A549 treated with CORT108297 at 1 μM for 4 hours (cell line): Measurements from ENCODE around the gene BDH1. TPM values are rescaled to one million over a fixed set of nuclear protein-coding genes. Genes with fewer than 3 reads are reported as not detected.

Experiments
- total RNA-seq: library from RNA; stranded (reverse); fragments of 200-300 nt; extraction: Qiagen RNA extraction; gene quantifications from 5 replicates; pipeline ENCODE4 v1.2.3, GENCODE V29; 2022

Gene BDH1, protein sequence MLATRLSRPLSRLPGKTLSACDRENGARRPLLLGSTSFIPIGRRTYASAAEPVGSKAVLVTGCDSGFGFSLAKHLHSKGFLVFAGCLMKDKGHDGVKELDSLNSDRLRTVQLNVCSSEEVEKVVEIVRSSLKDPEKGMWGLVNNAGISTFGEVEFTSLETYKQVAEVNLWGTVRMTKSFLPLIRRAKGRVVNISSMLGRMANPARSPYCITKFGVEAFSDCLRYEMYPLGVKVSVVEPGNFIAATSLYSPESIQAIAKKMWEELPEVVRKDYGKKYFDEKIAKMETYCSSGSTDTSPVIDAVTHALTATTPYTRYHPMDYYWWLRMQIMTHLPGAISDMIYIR
- 1.6 to 4.2 TPM (median 3.4 TPM) in 5 replicates for total RNA-seq

DNA sequence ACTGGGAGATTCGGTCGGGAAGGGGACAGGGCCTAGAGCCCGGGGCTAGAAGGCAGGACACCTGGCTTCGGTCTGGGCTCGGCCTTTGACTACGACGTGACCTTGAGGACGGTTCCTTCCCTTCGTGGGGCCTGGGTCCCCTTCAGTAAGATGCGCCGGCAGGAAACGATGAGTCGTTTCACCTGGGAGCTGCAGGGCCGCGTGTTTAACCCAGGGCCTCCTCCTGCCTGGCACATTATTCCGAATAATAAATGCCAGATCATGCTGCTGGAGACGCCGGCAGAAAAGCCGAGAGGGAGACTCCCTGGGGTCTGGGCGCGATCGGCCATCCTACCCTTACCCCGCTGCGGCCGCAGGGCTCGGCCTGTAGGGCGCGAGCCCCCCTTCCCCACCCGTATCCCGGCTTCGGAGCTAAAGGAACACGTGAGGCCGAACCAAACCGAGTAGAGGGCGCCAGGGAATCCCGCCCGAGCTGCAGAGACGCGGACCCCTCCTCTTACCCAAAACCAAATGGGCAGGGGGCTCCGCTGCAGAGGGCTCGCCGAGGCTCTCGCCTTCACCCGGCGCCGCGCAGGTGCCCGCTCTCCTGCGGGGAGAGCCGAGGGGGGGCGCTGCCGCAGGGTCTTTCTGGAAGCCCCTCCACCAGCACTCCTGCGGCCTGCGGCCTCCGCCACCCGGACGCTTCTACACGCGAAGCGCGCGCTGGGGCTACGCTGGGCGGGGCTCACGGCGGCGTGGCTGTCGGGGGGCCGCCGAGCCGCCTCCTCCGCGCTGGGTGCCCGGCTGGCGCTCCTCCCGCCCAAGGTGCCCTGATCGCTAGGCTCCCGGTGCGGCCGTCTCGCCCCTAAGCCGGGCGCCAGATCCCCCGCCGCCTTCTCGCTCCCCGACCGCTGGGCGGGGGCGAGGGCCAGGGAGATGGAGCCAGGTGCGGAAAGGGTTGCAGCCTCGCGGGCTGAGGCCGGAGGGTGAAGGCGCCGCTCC, at the start of gene BDH1:
BDH1 (minus strand) TSS at position 688 of the 981 bp plus-strand sequence. CDS start 9,525 bp downstream, outside the sequence.

Other genes with a start within 250 kb of the BDH1 start
- gene RUBCN, start 180.9 kb upstream of the BDH1 start, total RNA-seq = 7.0 to 10.3 TPM (median 9.1 TPM) in 5 replicates
- 20.9 to 31.7 TPM (median 28.3 TPM) in 5 replicates for gene FYTTD1, start 193.9 kb upstream of the BDH1 start, total RNA-seq
- 14.0 to 17.2 TPM (median 15.5 TPM) in 5 replicates for gene LRCH3, start 235.3 kb upstream of the BDH1 start, total RNA-seq